Epithelial cell of proximal tubule (primary cell): ENCODE measurements around the gene C10orf90. TPM values are rescaled to one million over a fixed set of nuclear protein-coding genes. Genes with fewer than 3 reads are reported as not detected.
A peak's percentile ranks its signal among the peaks of the same experiment; 100 is the strongest.

ENCODE experiments used
- DNase-seq: peaks from one replicate; pipeline ENCODE4 v3.0.0-alpha.2; 2011; ENCODE audit warnings: low read depth
- H3K4me3 ChIP-seq: 2 replicates; pipeline ENCODE4 v1.5.1; 2011; ENCODE audit warnings: low read depth, mild to moderate bottlenecking, low read length
- CTCF ChIP-seq: conservative IDR thresholded peaks from 2 replicates; pipeline ENCODE4 v1.5.1; 2012; ENCODE audit warnings: low read depth, mild to moderate bottlenecking, low read length
- total RNA-seq: library from RNA; depleted of rRNA; stranded (reverse); fragments of >200 nt; gene quantifications from 2 replicates; pipeline ENCODE4 v1.2.3, GENCODE V29; 2015

C10orf90 gene
- total RNA-seq, 1 donor from 2014 or later: not detected

- no peak overlapping the region for H3K4me3 ChIP-seq
- no peak for DNase-seq
- no peak for TF ChIP-seq CTCF
Observed at GRCh38 chr10:126638542-126638941, 32.0 kb downstream of the C10orf90 start.

GRCh38 chr10:126637501-126637900, 33.0 kb downstream of the C10orf90 start:
- no peak overlapping the region for H3K4me3 ChIP-seq
- no peak for DNase-seq
- no peak for TF ChIP-seq CTCF

GRCh38 chr10:126634911-126635310, 35.6 kb downstream of the C10orf90 start:
- peak; percentile 60 for DNase-seq
- no peak overlapping the region for H3K4me3 ChIP-seq
- no peak for TF ChIP-seq CTCF

- no peak overlapping the region for H3K4me3 ChIP-seq
- no peak for DNase-seq
- no peak for TF ChIP-seq CTCF
Observed at GRCh38 chr10:126634347-126634746, 36.1 kb downstream of the C10orf90 start.

- H3K4me3 ChIP-seq: no peak overlapping the region
- DNase-seq: no peak
- TF ChIP-seq CTCF: no peak
Observed at GRCh38 chr10:126632705-126633104, 37.8 kb downstream of the C10orf90 start.

GRCh38 chr10:126629925-126630624, 40.4 kb downstream of the C10orf90 start:
- H3K4me3 ChIP-seq: no peak overlapping the region
- DNase-seq: no peak
- TF ChIP-seq CTCF: no peak

GRCh38 chr10:126628746-126629145, 41.7 kb downstream of the C10orf90 start:
- DNase-seq: no peak
- TF ChIP-seq CTCF: no peak
- no peak overlapping the region for H3K4me3 ChIP-seq
